GM23248 (cell line): ENCODE data around the gene RHBDF1.

Source experiments
- EZH2 ChIP-seq: fragments of 200-600 bp; sonication (generic); IDR thresholded peaks from 2 replicates; pipeline ENCODE4 v1.6.1; 2018; ENCODE audit warnings: antibody characterized with exemption, mild to moderate bottlenecking; ENCODE audit not compliant: insufficient read depth, poor library complexity, severe bottlenecking
- EZH2phosphoT487 ChIP-seq: fragments of 200-600 bp; sonication (generic); IDR thresholded peaks from 2 replicates; pipeline ENCODE4 v1.6.1; 2018; ENCODE audit warnings: antibody characterized with exemption, moderate library complexity, mild to moderate bottlenecking, low read depth; ENCODE audit not compliant: insufficient read depth

- TF ChIP-seq EZH2 (no peak), EZH2phosphoT487 (no peak)
These were observed 48.3 kb upstream of the RHBDF1 start for GRCh38 chr16:120756-121155.
